CD14-positive monocyte (primary cell): ENCODE measurements around the gene SYAP1. TPM values are rescaled to one million over a fixed set of nuclear protein-coding genes. Genes with fewer than 3 reads are reported as not detected.
"Not testable (repeated sequence)": the region's sequence is repeated elsewhere in the genome, so short reads cannot be mapped to it uniquely, and the experiment has no call there.

ENCODE experiments used
- DNase-seq, 3 donors: peaks; one replicate each; pipeline ENCODE4 v3.0.0-alpha.2; 2011 to 2022
- H2AFZ ChIP-seq: 2 replicates; pipeline ENCODE4 v1.6.0; 2012; ENCODE audit warnings: mild to moderate bottlenecking, low read depth, low read length, inconsistent platforms; ENCODE audit not compliant: insufficient read depth, poor library complexity, severe bottlenecking
- H3K27ac ChIP-seq, 2 donors: 1 replicate in 1 of 2; 2 replicates in 1 of 2; pipeline ENCODE4 v1.5.1; 2012 to 2013; ENCODE audit warnings: low read length in 2 of 2, control low read depth in 1 of 2, inconsistent platforms in 1 of 2, low read depth in 1 of 2, mild to moderate bottlenecking in 1 of 2
- H3K27me3 ChIP-seq, 2 donors: one replicate each; pipeline versions ENCODE4 v1.6.0 to v1.6.1; 2011 to 2013; ENCODE audit warnings: low read length in 2 of 2; ENCODE audit not compliant: control insufficient read depth in 2 of 2, insufficient read depth in 2 of 2
- H3K36me3 ChIP-seq, 2 donors: replicated peaks in 1 of 2; 1 replicate in 1 of 2; 2 replicates in 1 of 2; pipeline versions ENCODE4 v1.5.1 to v1.6.1; 2012 to 2013; ENCODE audit warnings: low read length in 2 of 2, control low read depth in 1 of 2, inconsistent platforms in 1 of 2, mild to moderate bottlenecking in 1 of 2; ENCODE audit not compliant: insufficient read depth in 2 of 2, control insufficient read depth in 1 of 2
- H3K4me1 ChIP-seq, 2 donors: 1 replicate in 1 of 2; 2 replicates in 1 of 2; pipeline versions ENCODE4 v1.5.1 to v1.6.1; 2012 to 2013; ENCODE audit warnings: low read length in 2 of 2, control low read depth in 1 of 2, inconsistent platforms in 1 of 2, mild to moderate bottlenecking in 1 of 2, moderate library complexity in 1 of 2; ENCODE audit not compliant: insufficient read depth in 2 of 2, control insufficient read depth in 1 of 2
- H3K4me2 ChIP-seq: replicated peaks from 2 replicates; pipeline ENCODE3; 2012; ENCODE audit warnings: low read length, moderate library complexity, mild to moderate bottlenecking; ENCODE audit not compliant: poor library complexity, severe bottlenecking; ENCODE audit errors: extremely low read depth
- H3K4me3 ChIP-seq, 3 experiments: fragments of 200-600 bp in 1 of 3; sonication (generic) in 1 of 3; replicated peaks in 1 of 3; 1 replicate in 2 of 3; 2 replicates in 1 of 3; pipeline ENCODE4 v1.5.1; 2011 to 2013; ENCODE audit warnings: low read length in 3 of 3, mild to moderate bottlenecking in 3 of 3, control low read depth in 2 of 3, low read depth in 2 of 3, inconsistent platforms in 1 of 3, moderate library complexity in 1 of 3
- H3K79me2 ChIP-seq: 2 replicates; pipeline ENCODE4 v1.6.0; 2012; ENCODE audit warnings: mild to moderate bottlenecking, control low read depth, inconsistent platforms, low read length, moderate library complexity; ENCODE audit not compliant: insufficient read depth
- H3K9ac ChIP-seq: 2 replicates; pipeline ENCODE4 v1.6.0; 2017; ENCODE audit warnings: low read length, mild to moderate bottlenecking; ENCODE audit not compliant: insufficient read depth, poor library complexity, severe bottlenecking
- H3K9me3 ChIP-seq, 2 donors: replicated peaks in 1 of 2; 1 replicate in 1 of 2; 2 replicates in 1 of 2; pipeline versions ENCODE4 v1.5.1 to v1.6.1; 2012 to 2013; ENCODE audit warnings: low read length in 2 of 2, control low read depth in 1 of 2; ENCODE audit not compliant: control insufficient read depth in 1 of 2, insufficient read depth in 1 of 2
- H4K20me1 ChIP-seq: 2 replicates; pipeline ENCODE4 v1.6.0; 2012; ENCODE audit warnings: mild to moderate bottlenecking, low read length, control low read depth, moderate library complexity; ENCODE audit not compliant: insufficient read depth
- H3K27ac Mint-ChIP-seq, 7 donors: one replicate each; pipeline ENCODE4 v1.8.0; 2020; ENCODE audit warnings: mild to moderate bottlenecking in 7 of 7, mixed read lengths in 7 of 7, moderate library complexity in 6 of 7, inconsistent platforms in 2 of 7
- H3K27me3 Mint-ChIP-seq, 3 donors: one replicate each; pipeline ENCODE4 v1.8.0; 2021 to 2022; ENCODE audit warnings: low read depth in 3 of 3, mild to moderate bottlenecking in 3 of 3, mixed read lengths in 3 of 3, moderate library complexity in 3 of 3, inconsistent platforms in 1 of 3
- H3K36me3 Mint-ChIP-seq, 2 donors: one replicate each; pipeline ENCODE4 v1.8.0; 2020; ENCODE audit warnings: mixed read lengths in 2 of 2, inconsistent platforms in 1 of 2, mild to moderate bottlenecking in 1 of 2
- H3K4me1 Mint-ChIP-seq: one replicate; pipeline ENCODE4 v1.8.0; 2020; ENCODE audit warnings: mild to moderate bottlenecking, mixed read lengths
- H3K4me3 Mint-ChIP-seq, 2 donors: one replicate each; pipeline ENCODE4 v1.8.0; 2020; ENCODE audit warnings: mild to moderate bottlenecking in 2 of 2, mixed read lengths in 2 of 2, moderate library complexity in 1 of 2
- H3K9me3 Mint-ChIP-seq, 7 donors: one replicate each; pipeline ENCODE4 v1.8.0; 2020 to 2022; ENCODE audit warnings: mixed read lengths in 7 of 7, mild to moderate bottlenecking in 6 of 7, moderate library complexity in 6 of 7, inconsistent platforms in 2 of 7
- WGBS: methylation state at CpG from one replicate; pipeline ENCODE4 v1.1.5; 2013; ENCODE audit warnings: missing lambda C conversion rate; ENCODE audit not compliant: insufficient coverage; 5-methylcytosine and 5-hydroxymethylcytosine counted together
- intact Hi-C, 2 donors: fragments of 100-400 bp; cut with micrococcal nuclease; formaldehyde crosslinking; loops; one replicate each; pipeline versions ENCODE4 v1.15.0 to v1.15.1; 2023
- polyA plus RNA-seq, 3 donors: library from polyadenylated mRNA; depleted of rRNA in 1 of 3; unstranded in 2 of 3; stranded (reverse) in 1 of 3; fragments of 300-500 nt in 2 of 3; fragments of >200 nt in 1 of 3; fragmentation: Illumina TruSeq in 2 of 3; gene quantifications; 1 replicate in 2 of 3; 2 replicates in 1 of 3; pipeline ENCODE4 v1.2.3, GENCODE V29; 2012 to 2021
- TF ChIP-seq, protein P1 (sequence below): fragments of 200-600 bp; IDR thresholded peaks from one replicate; pipeline ENCODE4 v1.8.0; 2022; ENCODE audit warnings: antibody characterized with exemption, mild to moderate bottlenecking

SYAP1 gene
- polyA plus RNA-seq, 3 donors = 4.2 to 9.0 (median 7.1) TPM

DNA sequence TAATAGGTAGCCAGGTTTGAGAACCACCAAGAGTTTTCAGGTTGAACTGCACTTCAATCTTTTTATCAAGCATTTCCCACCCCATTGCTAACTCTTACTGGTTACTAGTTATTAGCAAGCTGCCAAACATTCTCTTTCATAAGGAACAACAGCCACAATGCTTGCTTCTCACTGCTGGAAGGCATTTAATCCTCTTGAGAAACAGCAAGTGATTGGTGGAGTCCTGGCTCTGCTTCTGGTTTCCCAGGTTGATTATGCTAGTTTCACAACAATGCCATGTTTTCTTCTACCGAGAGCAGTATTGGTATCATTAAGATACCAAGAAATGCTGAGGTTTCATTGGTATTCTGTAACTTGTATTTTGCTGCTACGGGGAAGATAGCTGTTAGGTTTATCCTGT, 34.6 kb downstream of the SYAP1 start:
- intact Hi-C loops = no loop called here
- TF ChIP-seq, protein P1, sequence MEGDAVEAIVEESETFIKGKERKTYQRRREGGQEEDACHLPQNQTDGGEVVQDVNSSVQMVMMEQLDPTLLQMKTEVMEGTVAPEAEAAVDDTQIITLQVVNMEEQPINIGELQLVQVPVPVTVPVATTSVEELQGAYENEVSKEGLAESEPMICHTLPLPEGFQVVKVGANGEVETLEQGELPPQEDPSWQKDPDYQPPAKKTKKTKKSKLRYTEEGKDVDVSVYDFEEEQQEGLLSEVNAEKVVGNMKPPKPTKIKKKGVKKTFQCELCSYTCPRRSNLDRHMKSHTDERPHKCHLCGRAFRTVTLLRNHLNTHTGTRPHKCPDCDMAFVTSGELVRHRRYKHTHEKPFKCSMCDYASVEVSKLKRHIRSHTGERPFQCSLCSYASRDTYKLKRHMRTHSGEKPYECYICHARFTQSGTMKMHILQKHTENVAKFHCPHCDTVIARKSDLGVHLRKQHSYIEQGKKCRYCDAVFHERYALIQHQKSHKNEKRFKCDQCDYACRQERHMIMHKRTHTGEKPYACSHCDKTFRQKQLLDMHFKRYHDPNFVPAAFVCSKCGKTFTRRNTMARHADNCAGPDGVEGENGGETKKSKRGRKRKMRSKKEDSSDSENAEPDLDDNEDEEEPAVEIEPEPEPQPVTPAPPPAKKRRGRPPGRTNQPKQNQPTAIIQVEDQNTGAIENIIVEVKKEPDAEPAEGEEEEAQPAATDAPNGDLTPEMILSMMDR = no peak
- no peak overlapping the region for H3K27ac Mint-ChIP-seq

DNA sequence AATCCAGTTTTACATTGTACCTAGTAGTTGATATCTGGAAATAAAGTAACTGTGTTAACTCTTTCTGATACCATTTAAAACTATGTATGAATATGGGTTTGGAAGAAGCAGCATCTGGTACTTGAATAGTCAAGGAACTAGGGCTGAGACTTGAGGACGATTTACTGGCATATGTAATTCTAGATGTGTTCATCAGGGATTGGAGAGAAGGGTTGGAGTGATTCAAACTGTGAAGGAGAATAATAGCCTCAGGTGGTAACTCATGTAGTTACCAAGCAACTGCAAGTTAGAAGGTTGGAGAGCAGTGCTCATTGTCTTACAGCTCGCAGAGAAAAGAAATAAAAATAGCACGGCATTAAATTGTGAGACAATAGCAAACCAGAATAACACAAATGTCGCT, 37.3 kb downstream of the SYAP1 start:
- H3K27ac Mint-ChIP-seq = no peak overlapping the region
- 100% methylated on average over 1 of the region's 4 CpGs for WGBS
- H3K9me3 Mint-ChIP-seq = no peaks in the 10 kb centered on the region
- no peak for DNase-seq
- Histone ChIP-seq H3K9ac (no peak overlapping the region), H3K4me3 (no peak overlapping the region), H4K20me1 (no peaks in the 10 kb centered on the region), H3K79me2 (no peaks in the 10 kb centered on the region), H2AFZ (no peak overlapping the region), H3K27ac (no peak overlapping the region), H3K4me2 (no peak overlapping the region), H3K27me3 (peaks cover 0 to 8% of the 10 kb centered on the region in 2 donors), H3K36me3 (peaks cover 38 to 73% of the 10 kb centered on the region in 2 donors), H3K9me3 (no peaks in the 10 kb centered on the region), H3K4me1 (no peaks in the 10 kb centered on the region)
- H3K36me3 Mint-ChIP-seq = peaks cover 54 to 66% of the 10 kb centered on the region in 2 donors
- H3K4me3 Mint-ChIP-seq = no peak overlapping the region
- intact Hi-C loops = no loop called here
- peaks cover 0 to 38% (median 0%) of the 10 kb centered on the region in 3 donors for H3K27me3 Mint-ChIP-seq
- TF ChIP-seq, protein P1 = no peak
- H3K4me1 Mint-ChIP-seq = no peaks in the 10 kb centered on the region

More for the DNA sequence above, 34.6 kb downstream of the SYAP1 start:
- Histone ChIP-seq H3K27ac (no peak overlapping the region), H3K79me2 (no peaks in the 10 kb centered on the region), H3K4me1 (no peaks in the 10 kb centered on the region), H2AFZ (no peak overlapping the region), H3K9me3 (no peaks in the 10 kb centered on the region), H3K36me3 (peaks cover 36 to 65% of the 10 kb centered on the region in 2 donors), H3K4me3 (no peak overlapping the region), H3K4me2 (no peak overlapping the region), H4K20me1 (no peaks in the 10 kb centered on the region), H3K9ac (no peak overlapping the region), H3K27me3 (peaks cover 0 to 5% of the 10 kb centered on the region in 2 donors)
- WGBS = no CpG with 5 or more reads among the region's 2 CpGs
- Mint-ChIP-seq H3K9me3 (no peaks in the 10 kb centered on the region), H3K36me3 (peaks cover 50 to 60% of the 10 kb centered on the region in 2 donors), H3K4me1 (no peaks in the 10 kb centered on the region), H3K27me3 (peaks cover 0 to 44% (median 0%) of the 10 kb centered on the region in 3 donors), H3K4me3 (no peak overlapping the region)
- no peak for DNase-seq

DNA sequence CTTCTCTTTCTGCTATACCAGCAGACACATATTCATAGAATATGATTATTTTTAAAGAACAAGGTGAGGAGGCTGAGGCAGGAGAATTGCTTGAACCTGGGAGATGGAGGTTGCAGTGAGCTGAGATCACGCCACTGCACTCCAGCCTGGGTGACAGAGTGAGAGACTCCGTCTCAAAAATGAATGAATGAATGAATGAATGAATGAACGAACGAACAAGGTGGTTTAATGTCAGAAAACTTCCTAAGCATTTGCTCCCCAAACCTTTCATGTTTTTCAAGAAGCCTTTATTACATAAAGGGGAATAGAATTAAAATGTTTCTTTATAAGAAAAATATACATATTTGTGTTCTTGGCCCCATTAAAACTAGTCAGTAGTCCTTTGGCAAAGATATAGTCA, 42.1 kb downstream of the SYAP1 start:
- H3K4me1 ChIP-seq, H3K9me3 Mint-ChIP-seq, H3K9me3 ChIP-seq, DNase-seq, H3K27ac ChIP-seq, H3K4me2 ChIP-seq, H3K9ac ChIP-seq, H3K79me2 ChIP-seq, intact Hi-C loops, H3K4me3 ChIP-seq, H3K4me3 Mint-ChIP-seq, H2AFZ ChIP-seq, H3K4me1 Mint-ChIP-seq, H3K27ac Mint-ChIP-seq, H4K20me1 ChIP-seq: not testable (repeated sequence)
- H3K27me3 Mint-ChIP-seq = peaks cover 0 to 34% (median 0%) of the 10 kb centered on the region in 3 donors
- no CpG with 5 or more reads among the region's 4 CpGs for WGBS
- peaks cover 18 to 42% of the 10 kb centered on the region in 2 donors for H3K36me3 ChIP-seq
- H3K27me3 ChIP-seq = peaks cover 0 to 17% of the 10 kb centered on the region in 2 donors
- H3K36me3 Mint-ChIP-seq = peaks cover 27 to 35% of the 10 kb centered on the region in 2 donors
